Endothelial cell (in vitro differentiated cells): ENCODE results near the gene SHOC1. TPM values are rescaled to one million over a fixed set of nuclear protein-coding genes. Genes with fewer than 3 reads are reported as not detected.

Experiments
- DNase-seq: peaks from one replicate; pipeline ENCODE4 v3.0.0; 2021; ENCODE audit warnings: low spot score
- H3K27ac Mint-ChIP-seq: one replicate; pipeline ENCODE4 v1.8.0; 2021; ENCODE audit warnings: mixed read lengths, inconsistent platforms; ENCODE audit not compliant: unreplicated experiment
- H3K27me3 Mint-ChIP-seq: one replicate; pipeline ENCODE4 v1.8.0; 2021; ENCODE audit warnings: mild to moderate bottlenecking, moderate library complexity, mixed read lengths, inconsistent platforms; ENCODE audit not compliant: unreplicated experiment
- H3K36me3 Mint-ChIP-seq: one replicate; pipeline ENCODE4 v1.8.0; 2021; ENCODE audit warnings: mild to moderate bottlenecking, low read depth, mixed read lengths, inconsistent platforms; ENCODE audit not compliant: unreplicated experiment
- H3K4me1 Mint-ChIP-seq: one replicate; pipeline ENCODE4 v1.8.0; 2021; ENCODE audit warnings: mild to moderate bottlenecking, mixed read lengths, inconsistent platforms; ENCODE audit not compliant: unreplicated experiment
- H3K4me3 Mint-ChIP-seq: one replicate; pipeline ENCODE4 v1.8.0; 2021; ENCODE audit warnings: mild to moderate bottlenecking, mixed read lengths, inconsistent platforms; ENCODE audit not compliant: unreplicated experiment
- H3K9me3 Mint-ChIP-seq: one replicate; pipeline ENCODE4 v1.8.0; 2021; ENCODE audit warnings: mixed read lengths, inconsistent platforms; ENCODE audit not compliant: unreplicated experiment
- long read RNA-seq: library from polyadenylated mRNA; unstranded; transcript quantifications from one replicate; pipeline ENCODE4 v2.0.0, GENCODE V29; 2020; ENCODE audit not compliant: unreplicated experiment
- total RNA-seq: library from RNA; stranded (reverse); fragmentation: NEBNext Ultra II Directional; extraction: Animal tissue kit (Norgen Biotek cat#: 25700); gene quantifications from one replicate; pipeline ENCODE4 v1.2.1, GENCODE V29; 2021; ENCODE audit not compliant: unreplicated experiment
- TF ChIP-seq, protein P1 (sequence below): fragments of 200-600 bp; sonication (generic); IDR thresholded peaks from one replicate; pipeline ENCODE4 v1.5.0; 2021; ENCODE audit warnings: antibody characterized with exemption; ENCODE audit not compliant: unreplicated experiment

The SHOC1 gene
- not detected for total RNA-seq
- long read RNA-seq, result 0 reads

DNA sequence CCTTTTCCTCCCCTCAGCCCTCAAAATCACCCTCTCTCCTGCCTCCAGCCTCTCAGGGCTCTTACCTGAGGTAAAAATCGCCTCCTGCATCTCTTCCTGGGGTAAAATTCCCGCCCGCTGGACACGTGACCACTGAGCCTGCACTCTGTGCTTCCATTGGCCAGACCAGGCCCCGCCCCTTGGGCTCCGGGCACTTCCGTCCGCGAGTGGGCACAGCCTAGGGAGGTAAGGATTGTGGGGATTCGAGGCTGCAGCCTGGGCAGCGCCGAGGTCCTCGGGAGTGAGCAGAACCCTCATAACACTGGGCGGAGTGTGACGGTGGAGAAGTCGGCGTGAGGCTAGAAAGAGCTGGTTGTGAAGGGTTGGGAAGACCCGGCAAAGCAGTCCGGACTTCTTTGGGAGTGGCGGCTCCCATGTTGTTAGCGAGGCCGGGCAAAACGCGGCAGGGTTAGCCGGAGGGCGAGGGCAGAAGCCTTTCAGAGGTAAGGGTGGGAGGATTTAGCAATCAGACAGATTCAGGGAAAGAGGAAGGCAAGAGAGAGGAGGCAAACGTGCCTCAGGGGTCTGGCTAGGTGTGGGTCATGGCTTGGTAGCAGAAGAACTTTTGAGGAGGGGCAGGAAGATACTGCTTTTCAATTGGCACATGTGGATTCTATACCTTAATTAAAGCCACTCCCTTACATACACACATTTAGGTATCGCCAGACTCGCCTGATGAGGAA is at the start of gene SHOC1:
TSS of gene SHOC1 (minus strand) at position 103 of the 722 bp plus-strand sequence. CDS start 3,519 bp downstream, outside the sequence.
- Mint-ChIP-seq H3K36me3 (peaks cover 8% of the 10 kb centered on the region), H3K4me3 (peak within 1 kb of the TSS; percentile 4), H3K4me1 (peaks cover 3% of the 10 kb centered on the region), H3K9me3 (no peaks in the 10 kb centered on the region), H3K27ac (no peak within 1 kb of the TSS), H3K27me3 (peaks cover 2% of the 10 kb centered on the region)
- DNase-seq, result no peak
- TF ChIP-seq, protein P1, sequence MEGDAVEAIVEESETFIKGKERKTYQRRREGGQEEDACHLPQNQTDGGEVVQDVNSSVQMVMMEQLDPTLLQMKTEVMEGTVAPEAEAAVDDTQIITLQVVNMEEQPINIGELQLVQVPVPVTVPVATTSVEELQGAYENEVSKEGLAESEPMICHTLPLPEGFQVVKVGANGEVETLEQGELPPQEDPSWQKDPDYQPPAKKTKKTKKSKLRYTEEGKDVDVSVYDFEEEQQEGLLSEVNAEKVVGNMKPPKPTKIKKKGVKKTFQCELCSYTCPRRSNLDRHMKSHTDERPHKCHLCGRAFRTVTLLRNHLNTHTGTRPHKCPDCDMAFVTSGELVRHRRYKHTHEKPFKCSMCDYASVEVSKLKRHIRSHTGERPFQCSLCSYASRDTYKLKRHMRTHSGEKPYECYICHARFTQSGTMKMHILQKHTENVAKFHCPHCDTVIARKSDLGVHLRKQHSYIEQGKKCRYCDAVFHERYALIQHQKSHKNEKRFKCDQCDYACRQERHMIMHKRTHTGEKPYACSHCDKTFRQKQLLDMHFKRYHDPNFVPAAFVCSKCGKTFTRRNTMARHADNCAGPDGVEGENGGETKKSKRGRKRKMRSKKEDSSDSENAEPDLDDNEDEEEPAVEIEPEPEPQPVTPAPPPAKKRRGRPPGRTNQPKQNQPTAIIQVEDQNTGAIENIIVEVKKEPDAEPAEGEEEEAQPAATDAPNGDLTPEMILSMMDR, result no peak

- no peak for DNase-seq
- Mint-ChIP-seq H3K27me3 (peaks cover 2% of the 10 kb centered on the region), H3K27ac (no peak overlapping the region), H3K9me3 (no peaks in the 10 kb centered on the region), H3K36me3 (no peaks in the 10 kb centered on the region), H3K4me1 (peaks cover 6% of the 10 kb centered on the region), H3K4me3 (no peak overlapping the region)
- TF ChIP-seq, protein P1, result no peak
Observed at GRCh38 chr9:111843971-111844370, 49.2 kb upstream of the SHOC1 start.

DNA sequence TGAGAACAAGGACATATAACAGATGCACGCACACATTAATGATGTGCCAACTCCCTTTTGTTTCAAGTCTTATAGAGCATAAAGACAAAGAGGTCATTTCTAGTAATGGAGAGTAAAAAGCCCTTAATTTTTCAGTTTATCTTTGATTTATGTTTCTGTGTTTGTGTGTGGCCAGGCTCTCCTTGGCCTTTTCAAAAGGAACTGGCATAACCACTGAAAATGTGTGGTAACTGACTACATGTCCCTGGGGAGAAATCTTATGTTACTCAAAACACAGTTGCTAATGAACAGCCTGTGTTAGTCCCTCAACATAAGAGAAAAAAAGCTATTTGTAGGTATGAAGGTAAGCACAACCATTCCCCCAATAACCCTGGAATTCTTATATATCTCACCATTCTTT is 47.6 kb upstream of the SHOC1 start:
- DNase-seq, result no peak
- TF ChIP-seq, protein P1, result no peak
- H3K27me3 Mint-ChIP-seq, result no peaks in the 10 kb centered on the region
- no peaks in the 10 kb centered on the region for H3K9me3 Mint-ChIP-seq
- H3K36me3 Mint-ChIP-seq, result no peaks in the 10 kb centered on the region
- no peak overlapping the region for H3K4me3 Mint-ChIP-seq
- peaks cover 19% of the 10 kb centered on the region for H3K4me1 Mint-ChIP-seq
- no peak overlapping the region for H3K27ac Mint-ChIP-seq

GRCh38 chr9:111840442-111840841 is 45.7 kb upstream of the SHOC1 start:
- Mint-ChIP-seq H3K27ac (no peak overlapping the region), H3K36me3 (no peaks in the 10 kb centered on the region), H3K4me1 (peaks cover 19% of the 10 kb centered on the region), H3K9me3 (no peaks in the 10 kb centered on the region), H3K4me3 (no peak overlapping the region), H3K27me3 (no peaks in the 10 kb centered on the region)
- TF ChIP-seq, protein P1, result no peak
- DNase-seq, result no peak

DNA sequence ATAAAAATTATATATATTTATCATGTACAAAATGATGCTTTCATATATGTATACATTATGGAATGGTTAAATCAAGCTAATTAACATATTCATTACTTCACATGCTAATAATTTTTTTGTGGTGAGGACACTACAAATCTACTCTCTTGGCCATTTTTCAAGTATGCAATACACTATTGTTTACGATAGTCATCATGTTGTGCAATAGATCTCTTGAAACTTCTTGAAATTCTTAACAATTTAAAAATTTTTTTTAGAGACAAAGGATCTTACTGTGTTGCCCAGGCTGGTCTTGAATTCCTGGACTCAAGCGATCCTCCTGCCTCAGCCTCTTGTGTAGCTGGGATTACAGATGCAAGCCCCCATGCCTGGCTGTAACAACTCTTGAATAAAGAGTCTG is 45.2 kb upstream of the SHOC1 start:
- Mint-ChIP-seq H3K27ac (no peak overlapping the region), H3K4me3 (no peak overlapping the region), H3K27me3 (peaks cover 2% of the 10 kb centered on the region), H3K4me1 (peaks cover 19% of the 10 kb centered on the region), H3K9me3 (no peaks in the 10 kb centered on the region), H3K36me3 (no peaks in the 10 kb centered on the region)
- DNase-seq, result no peak
- TF ChIP-seq, protein P1, result no peak
